HCT116 (cell line): Measurements from ENCODE around the gene FTO. TPM values are rescaled to one million over a fixed set of nuclear protein-coding genes. Genes with fewer than 3 reads are reported as not detected.

Source experiments
- ATAC-seq: fragments of 200-7000 bp; cut with Tn5 transposase; 2 replicates; pipeline ENCODE4 v1.9.1; 2020; ENCODE audit warnings: mild to moderate bottlenecking, moderate library complexity
- BruUV-seq: library from RNA; stranded (reverse); fragments of 400-500 nt; replicated peaks from 2 replicates; lab custom pipeline; 2021; lab: Mats Ljungman, UMichigan
- CTCF ChIA-PET: fragments of 300-600 bp; sonication (Branson Sonifier 250); formaldehyde crosslinking; loops from one replicate; lab custom pipeline; 2021; ENCODE audit warnings: antibody characterized with exemption; lab: Charles Lee
- POLR2A ChIA-PET: fragments of 300-600, 350-600 bp; sonication (Branson Sonifier 250); formaldehyde crosslinking; loops from one replicate; lab custom pipeline; 2021; ENCODE audit warnings: antibody characterized with exemption; lab: Charles Lee
- RAD21 ChIA-PET, 2 experiments: fragments of 300-600 bp; sonication (Branson Sonifier 250); formaldehyde crosslinking; loops; one replicate each; lab custom pipeline; 2023; ENCODE audit warnings: low total read pairs in 2 of 2; ENCODE audit not compliant: uncharacterized antibody in 2 of 2, unreplicated experiment in 2 of 2, low non-redundant PET in 1 of 2; lab: Charles Lee
- DNase-seq: peaks from one replicate; pipeline ENCODE4 v3.0.0-alpha.2; 2010; ENCODE audit warnings: low read depth, low spot score
- H2AFZ ChIP-seq: fragments of 200-600 bp; shearing (Covaris generic), sonication (generic); 2 replicates; pipeline ENCODE4 v1.6.1; 2017; ENCODE audit warnings: low read depth, mixed run types, mixed read lengths, antibody characterized with exemption, low read length; ENCODE audit not compliant: poor library complexity, severe bottlenecking
- H3K27ac ChIP-seq: 2 replicates; pipeline ENCODE4 v1.5.1; 2012; ENCODE audit warnings: low read depth, low read length
- H3K27me3 ChIP-seq: fragments of 200-600 bp; sonication (generic); 2 replicates; pipeline ENCODE4 v1.6.1; 2016; ENCODE audit warnings: mixed run types, low read length, mixed read lengths; ENCODE audit not compliant: insufficient read depth
- H3K36me3 ChIP-seq, 2 experiments: fragments of 200-500 bp in 1 of 2; fragments of 200-600 bp in 1 of 2; sonication (Bioruptor generic) in 1 of 2; sonication (generic) in 1 of 2; 2 replicates each; pipeline versions ENCODE4 v1.5.1 to v1.6.1; 2014 to 2016; ENCODE audit warnings: low read length in 2 of 2, inconsistent platforms in 1 of 2, mixed read lengths in 1 of 2, mixed run types in 1 of 2; ENCODE audit not compliant: insufficient read depth in 2 of 2, control insufficient read depth in 1 of 2
- H3K4me1 ChIP-seq, 2 experiments: fragments of 200-600 bp in 1 of 2; sonication (generic) in 1 of 2; 2 replicates each; pipeline versions ENCODE4 v1.5.1 to v1.6.1; 2012 to 2017; ENCODE audit warnings: low read length in 2 of 2, inconsistent platforms in 1 of 2, mild to moderate bottlenecking in 1 of 2, mixed read lengths in 1 of 2, mixed run types in 1 of 2, moderate library complexity in 1 of 2; ENCODE audit not compliant: insufficient read depth in 2 of 2, control insufficient read depth in 1 of 2
- H3K4me2 ChIP-seq: fragments of 200-600 bp; sonication (generic); 2 replicates; pipeline ENCODE4 v1.6.1; 2017; ENCODE audit warnings: mixed run types, low read length, mixed read lengths
- H3K4me3 ChIP-seq, 2 experiments: fragments of 200-600 bp in 1 of 2; sonication (generic) in 1 of 2; replicated peaks in 1 of 2; 2 replicates each; pipeline ENCODE4 v1.5.1; 2011 to 2016; ENCODE audit warnings: low read length in 2 of 2, control low read depth in 1 of 2, low read depth in 1 of 2, mild to moderate bottlenecking in 1 of 2, mixed read lengths in 1 of 2, mixed run types in 1 of 2
- H3K79me2 ChIP-seq: fragments of 200-600 bp; sonication (generic); 2 replicates; pipeline ENCODE4 v1.6.1; 2017; ENCODE audit warnings: mild to moderate bottlenecking, mixed run types, low read length, moderate library complexity, mixed read lengths; ENCODE audit not compliant: insufficient read depth
- H3K9ac ChIP-seq: fragments of 200-600 bp; sonication (generic); 2 replicates; pipeline ENCODE4 v1.6.1; 2016; ENCODE audit warnings: low read length, mixed read lengths
- H3K9me2 ChIP-seq: fragments of 200-600 bp; sonication (generic), shearing (Covaris generic); 2 replicates; pipeline ENCODE4 v1.6.1; 2017; ENCODE audit warnings: mixed run types, mild to moderate bottlenecking, moderate library complexity; ENCODE audit not compliant: insufficient read depth
- H3K9me3 ChIP-seq, 2 experiments: fragments of 200-500 bp in 1 of 2; fragments of 200-600 bp in 1 of 2; sonication (Bioruptor generic) in 1 of 2; sonication (generic) in 1 of 2; 2 replicates each; pipeline ENCODE4 v1.6.1; 2014 to 2017; ENCODE audit warnings: low read length in 2 of 2, mixed read lengths in 2 of 2, inconsistent platforms in 1 of 2, low read depth in 1 of 2, mild to moderate bottlenecking in 1 of 2, mixed run types in 1 of 2, moderate library complexity in 1 of 2; ENCODE audit not compliant: control insufficient read depth in 1 of 2, insufficient read depth in 1 of 2
- H4K20me1 ChIP-seq: fragments of 200-600 bp; sonication (generic), shearing (Covaris generic); 2 replicates; pipeline ENCODE4 v1.6.1; 2017; ENCODE audit warnings: mixed run types, mild to moderate bottlenecking, moderate library complexity; ENCODE audit not compliant: insufficient read depth
- CBX3 ChIP-seq: IDR thresholded peaks from 2 replicates; pipeline ENCODE4 v1.6.1; 2012; ENCODE audit warnings: low read depth
- EGR1 ChIP-seq: IDR thresholded peaks from 2 replicates; pipeline ENCODE4 v1.6.1; 2012; ENCODE audit warnings: low read depth
- ELF1 ChIP-seq: IDR thresholded peaks from 2 replicates; pipeline ENCODE4 v1.6.1; 2012; ENCODE audit warnings: low read depth, borderline replicate concordance
- EZH2phosphoT487 ChIP-seq: fragments of 200-600 bp; IDR thresholded peaks from 2 replicates; pipeline ENCODE4 v1.6.1; 2018; ENCODE audit warnings: antibody characterized with exemption, borderline replicate concordance
- FOSL1 ChIP-seq: IDR thresholded peaks from 2 replicates; pipeline ENCODE4 v1.6.1; 2012; ENCODE audit warnings: low read depth
- JUND ChIP-seq: IDR thresholded peaks from 2 replicates; pipeline ENCODE4 v1.6.1; 2012
- POLR2A ChIP-seq: IDR thresholded peaks from 2 replicates; pipeline ENCODE4 v1.7.0; 2011; ENCODE audit warnings: borderline replicate concordance; ENCODE audit not compliant: insufficient read depth, insufficient read length; ENCODE audit errors: extremely low read depth
- POLR2AphosphoS5 ChIP-seq: IDR thresholded peaks from 2 replicates; pipeline ENCODE4 v1.6.1; 2011; ENCODE audit warnings: mild to moderate bottlenecking, low read depth, low read length, moderate library complexity
- RAD21 ChIP-seq: IDR thresholded peaks from 2 replicates; pipeline ENCODE4 v1.6.1; 2012; ENCODE audit warnings: low read depth, mild to moderate bottlenecking
- REST ChIP-seq: IDR thresholded peaks from 2 replicates; pipeline ENCODE4 v1.6.1; 2012; ENCODE audit warnings: low read depth
- SIN3A ChIP-seq: IDR thresholded peaks from 2 replicates; pipeline ENCODE4 v1.6.1; 2012; ENCODE audit warnings: low read depth
- SP1 ChIP-seq: IDR thresholded peaks from 2 replicates; pipeline ENCODE4 v1.6.1; 2012; ENCODE audit warnings: low read depth
- SRF ChIP-seq: IDR thresholded peaks from 2 replicates; pipeline ENCODE4 v1.6.1; 2012; ENCODE audit warnings: low read depth
- TCF7L2 ChIP-seq: IDR thresholded peaks from 2 replicates; pipeline ENCODE4 v1.7.0; 2011; ENCODE audit warnings: borderline replicate concordance, inconsistent platforms; ENCODE audit not compliant: insufficient read depth, insufficient read length; ENCODE audit errors: extremely low read depth
- YY1 ChIP-seq: IDR thresholded peaks from 2 replicates; pipeline ENCODE4 v1.6.1; 2011; ENCODE audit warnings: low read length, low read depth, moderate library complexity, mild to moderate bottlenecking; ENCODE audit not compliant: insufficient replicate concordance; ENCODE audit errors: extremely low read depth
- ZBTB33 ChIP-seq: IDR thresholded peaks from 2 replicates; pipeline ENCODE4 v1.6.1; 2011; ENCODE audit warnings: mild to moderate bottlenecking, low read length, moderate library complexity; ENCODE audit not compliant: insufficient replicate concordance; ENCODE audit errors: extremely low read depth
- ZFX ChIP-seq: fragments of 450-650 bp; IDR thresholded peaks from 2 replicates; pipeline ENCODE4 v1.6.1; 2017
- ZNF274 ChIP-seq: fragments of 200-500 bp; sonication (Bioruptor generic); IDR thresholded peaks from 2 replicates; pipeline ENCODE4 v1.6.1; 2014; ENCODE audit warnings: mild to moderate bottlenecking, low read depth, low read length, inconsistent platforms
- intact Hi-C: fragments of 100-400 bp; cut with micrococcal nuclease; formaldehyde crosslinking; loops from 2 replicates; pipeline ENCODE4 v1.10.0; 2022
- total RNA-seq: library from RNA; stranded (reverse); gene quantifications from one replicate; pipeline ENCODE4 v1.2.1, GENCODE V29; 2021; ENCODE audit not compliant: unreplicated experiment

The FTO gene
- total RNA-seq, 1 experiment from 2014 or later, result 55.2 TPM

- TF ChIP-seq REST (no peak), POLR2AphosphoS5 (no peak), SRF (no peak), ZFX (no peak)
Observed at GRCh38 chr16:53974484-53975080, 270.6 kb downstream of the FTO start (continued).

- ATAC-seq (no peak), DNase-seq (no peak)
- Histone ChIP-seq H3K27ac (no peak overlapping the region), H3K9me3 (no peaks in the 10 kb centered on the region), H3K4me3 (no peak overlapping the region), H3K27me3 (no peaks in the 10 kb centered on the region), H3K9ac (no peak overlapping the region), H3K4me1 (no peaks in the 10 kb centered on the region), H3K36me3 (no peaks in the 10 kb centered on the region), H3K79me2 (no peaks in the 10 kb centered on the region), H3K4me2 (no peak overlapping the region), H2AFZ (no peak overlapping the region), H3K9me2 (no peaks in the 10 kb centered on the region), H4K20me1 (no peaks in the 10 kb centered on the region)
- CTCF ChIA-PET, result no interaction called here
- no peak for TF ChIP-seq SP1
- TF ChIP-seq RAD21, result no peak
- TF ChIP-seq ZNF274, result no peak
- no peak for TF ChIP-seq ZBTB33
- TF ChIP-seq YY1, result no peak
- TF ChIP-seq POLR2A, result no peak
- TF ChIP-seq TCF7L2, result no peak
- no peak for TF ChIP-seq FOSL1
- TF ChIP-seq ELF1, result no peak
- no peak for TF ChIP-seq REST
- TF ChIP-seq CBX3, result no peak
- TF ChIP-seq EGR1, result no peak
- TF ChIP-seq ZFX, result no peak
- TF ChIP-seq JUND, result no peak
- TF ChIP-seq EZH2phosphoT487, result no peak
- no peak for TF ChIP-seq SIN3A
- POLR2A ChIA-PET, result no interaction called here
- RAD21 ChIA-PET, result no interaction called here
- intact Hi-C loops, result no loop called here
- BruUV-seq, result no TSS peak
Observed at GRCh38 chr16:53980675-53981074, 276.7 kb downstream of the FTO start.
